Astrocyte of the spinal cord (primary cell): Measurements from ENCODE around the gene NCAPG.

Source experiments
- DNase-seq: peaks from one replicate; pipeline ENCODE4 v3.0.0; 2011; ENCODE audit warnings: low read depth, low spot score
- H3K4me3 ChIP-seq: 2 replicates; pipeline ENCODE4 v1.5.1; 2011; ENCODE audit warnings: low read depth, mild to moderate bottlenecking, low read length, moderate library complexity
- in situ Hi-C: cut with HindIII; loops from 2 replicates; pipeline ENCODE4 v1.10.0; 2017; ENCODE audit warnings: low sequenced_read_pairs
- TF ChIP-seq, protein P1 (sequence below): IDR thresholded peaks from 2 replicates; pipeline ENCODE4 v1.5.1; 2012; ENCODE audit warnings: low read depth, mild to moderate bottlenecking, low read length, inconsistent platforms

NCAPG gene

GRCh38 chr4:17810260-17811077, at the start of gene NCAPG, which contains the start of gene DCAF16:
NCAPG (plus strand) TSS chr4:17810979; CDS start chr4:17811078, 99 bp downstream.
DCAF16 (minus strand) TSS chr4:17810757; CDS start chr4:17804141, 6,616 bp downstream.
- DNase-seq, result peak; percentile 100
- TF ChIP-seq, protein P1, sequence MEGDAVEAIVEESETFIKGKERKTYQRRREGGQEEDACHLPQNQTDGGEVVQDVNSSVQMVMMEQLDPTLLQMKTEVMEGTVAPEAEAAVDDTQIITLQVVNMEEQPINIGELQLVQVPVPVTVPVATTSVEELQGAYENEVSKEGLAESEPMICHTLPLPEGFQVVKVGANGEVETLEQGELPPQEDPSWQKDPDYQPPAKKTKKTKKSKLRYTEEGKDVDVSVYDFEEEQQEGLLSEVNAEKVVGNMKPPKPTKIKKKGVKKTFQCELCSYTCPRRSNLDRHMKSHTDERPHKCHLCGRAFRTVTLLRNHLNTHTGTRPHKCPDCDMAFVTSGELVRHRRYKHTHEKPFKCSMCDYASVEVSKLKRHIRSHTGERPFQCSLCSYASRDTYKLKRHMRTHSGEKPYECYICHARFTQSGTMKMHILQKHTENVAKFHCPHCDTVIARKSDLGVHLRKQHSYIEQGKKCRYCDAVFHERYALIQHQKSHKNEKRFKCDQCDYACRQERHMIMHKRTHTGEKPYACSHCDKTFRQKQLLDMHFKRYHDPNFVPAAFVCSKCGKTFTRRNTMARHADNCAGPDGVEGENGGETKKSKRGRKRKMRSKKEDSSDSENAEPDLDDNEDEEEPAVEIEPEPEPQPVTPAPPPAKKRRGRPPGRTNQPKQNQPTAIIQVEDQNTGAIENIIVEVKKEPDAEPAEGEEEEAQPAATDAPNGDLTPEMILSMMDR, result no peak
- H3K4me3 ChIP-seq, result peak within 1 kb of the TSS; percentile 98
- in situ Hi-C loops, result no loop called here

DNA sequence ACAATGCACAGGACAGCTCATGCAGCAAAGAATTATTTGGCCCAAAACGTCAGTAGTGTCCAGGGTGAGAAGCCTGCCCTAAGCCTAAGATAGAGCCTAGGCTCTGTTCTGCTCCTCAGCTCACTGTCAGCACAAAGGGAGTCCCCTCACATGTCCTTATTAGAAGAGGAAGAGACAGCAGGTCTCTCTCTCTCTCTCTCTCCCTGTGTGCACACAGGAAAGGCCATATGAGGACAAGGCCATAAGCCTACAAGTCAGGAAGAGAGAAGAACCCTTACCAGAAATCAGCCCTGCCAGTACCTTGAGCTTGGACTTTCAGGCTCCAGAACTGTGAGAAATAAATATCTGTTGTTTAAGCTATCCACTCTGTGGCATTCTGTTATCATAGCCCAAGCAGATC, 49.7 kb upstream of the NCAPG start:
- in situ Hi-C loops, result no loop called here
- no peak overlapping the region for H3K4me3 ChIP-seq
- DNase-seq, result no peak
- TF ChIP-seq, protein P1, result no peak

- in situ Hi-C loops, result no loop called here
- no peak overlapping the region for H3K4me3 ChIP-seq
- DNase-seq, result peak; percentile 22
- TF ChIP-seq, protein P1, result peak; percentile 21
These were observed 48.1 kb upstream of the NCAPG start for GRCh38 chr4:17762726-17763125.

DNA sequence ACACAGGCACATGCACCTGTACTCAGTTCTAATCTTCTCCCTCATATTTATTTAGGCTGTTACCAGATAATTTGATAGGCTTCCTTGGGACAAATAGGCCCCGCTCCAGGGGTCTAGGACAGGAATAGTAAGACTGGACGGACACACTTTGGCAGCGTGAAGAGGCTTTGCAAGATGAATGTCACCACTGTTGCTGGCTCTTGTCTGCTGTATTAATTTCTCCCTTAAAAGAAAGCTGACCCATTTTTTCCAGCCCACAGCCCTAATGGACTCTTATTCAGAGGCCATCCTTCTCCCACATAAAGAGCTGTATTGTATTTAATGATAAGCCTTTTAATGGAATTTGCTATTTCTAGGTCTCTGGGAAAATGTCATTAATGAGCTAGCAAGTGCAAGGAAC, 47.4 kb upstream of the NCAPG start:
- TF ChIP-seq, protein P1, result no peak
- no peak for DNase-seq
- H3K4me3 ChIP-seq, result no peak overlapping the region
- in situ Hi-C loops, result no loop called here

DNA sequence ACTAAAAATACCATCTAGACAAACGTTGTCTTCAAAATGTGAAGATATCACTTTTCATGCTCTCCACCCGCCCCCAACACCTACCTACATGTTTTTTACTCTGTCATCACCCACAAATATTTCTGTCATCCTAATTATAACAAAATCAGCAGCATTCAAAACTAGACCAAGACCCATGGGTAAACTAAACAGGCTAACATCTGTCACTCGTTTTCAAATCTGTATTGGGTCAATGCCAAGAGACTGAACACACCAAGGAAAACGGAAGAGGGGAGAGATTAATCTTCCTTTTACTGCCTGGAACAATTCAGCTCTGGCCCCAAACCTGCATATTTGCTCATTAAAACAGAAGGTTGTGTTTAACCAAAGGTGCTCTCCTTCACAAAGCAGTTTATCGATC, 46.8 kb upstream of the NCAPG start:
- DNase-seq, result no peak
- H3K4me3 ChIP-seq, result no peak overlapping the region
- TF ChIP-seq, protein P1, result no peak
- in situ Hi-C loops, result no loop called here

- H3K4me3 ChIP-seq, result no peak overlapping the region
- no peak for DNase-seq
- in situ Hi-C loops, result no loop called here
- TF ChIP-seq, protein P1, result no peak
These were observed 45.1 kb upstream of the NCAPG start for GRCh38 chr4:17765514-17766286.
